GM18511 (cell line): ENCODE data around the gene MMP17.

Experiments
- ATAC-seq: cut with Tn5 transposase; IDR thresholded peaks from one replicate; pipeline ENCODE4 v1.9.1; 2021; ENCODE audit warnings: mild to moderate bottlenecking, moderate library complexity; ENCODE audit not compliant: unreplicated experiment

MMP17 gene

DNA sequence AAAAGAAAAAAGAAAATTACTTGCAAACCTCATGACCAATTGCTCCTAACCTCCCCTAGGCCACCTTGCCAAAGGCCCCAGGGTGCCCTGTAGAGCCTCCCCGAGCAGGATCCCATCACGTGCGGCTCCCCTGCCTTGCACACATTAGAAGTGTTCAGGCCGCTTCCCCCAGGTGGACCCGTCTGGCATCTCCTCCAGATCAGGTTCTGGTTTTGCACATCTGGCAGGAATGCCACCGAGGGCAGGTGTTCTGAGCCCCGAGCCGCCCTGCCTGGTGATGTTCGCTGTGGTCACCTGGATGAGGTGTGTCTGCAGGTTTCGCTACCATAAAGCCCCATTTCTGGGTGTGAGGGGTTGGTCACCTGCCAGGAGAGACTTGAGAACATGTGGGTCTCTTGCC lies 19.3 kb downstream of the MMP17 start:
- no peak for ATAC-seq

DNA sequence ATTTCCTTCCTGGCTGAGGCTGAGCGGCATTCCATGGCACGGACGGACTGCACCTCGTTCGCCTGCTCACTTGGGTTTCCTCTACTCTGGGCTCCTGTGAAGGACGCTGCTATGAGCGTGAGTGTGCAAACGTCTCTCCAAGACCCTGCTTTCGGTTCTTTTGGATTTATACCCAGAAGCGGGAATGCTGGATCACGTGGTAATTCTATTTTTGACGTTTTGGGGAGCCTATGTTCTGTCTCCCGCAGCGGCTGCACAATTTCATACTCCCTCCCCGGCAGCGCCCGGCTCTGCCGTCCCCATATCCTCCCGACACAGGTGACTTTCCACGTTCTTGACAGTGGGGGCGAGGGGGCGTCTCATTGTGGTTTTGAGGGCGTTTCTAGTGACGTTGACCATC lies 20.6 kb downstream of the MMP17 start:
- no peak for ATAC-seq

DNA sequence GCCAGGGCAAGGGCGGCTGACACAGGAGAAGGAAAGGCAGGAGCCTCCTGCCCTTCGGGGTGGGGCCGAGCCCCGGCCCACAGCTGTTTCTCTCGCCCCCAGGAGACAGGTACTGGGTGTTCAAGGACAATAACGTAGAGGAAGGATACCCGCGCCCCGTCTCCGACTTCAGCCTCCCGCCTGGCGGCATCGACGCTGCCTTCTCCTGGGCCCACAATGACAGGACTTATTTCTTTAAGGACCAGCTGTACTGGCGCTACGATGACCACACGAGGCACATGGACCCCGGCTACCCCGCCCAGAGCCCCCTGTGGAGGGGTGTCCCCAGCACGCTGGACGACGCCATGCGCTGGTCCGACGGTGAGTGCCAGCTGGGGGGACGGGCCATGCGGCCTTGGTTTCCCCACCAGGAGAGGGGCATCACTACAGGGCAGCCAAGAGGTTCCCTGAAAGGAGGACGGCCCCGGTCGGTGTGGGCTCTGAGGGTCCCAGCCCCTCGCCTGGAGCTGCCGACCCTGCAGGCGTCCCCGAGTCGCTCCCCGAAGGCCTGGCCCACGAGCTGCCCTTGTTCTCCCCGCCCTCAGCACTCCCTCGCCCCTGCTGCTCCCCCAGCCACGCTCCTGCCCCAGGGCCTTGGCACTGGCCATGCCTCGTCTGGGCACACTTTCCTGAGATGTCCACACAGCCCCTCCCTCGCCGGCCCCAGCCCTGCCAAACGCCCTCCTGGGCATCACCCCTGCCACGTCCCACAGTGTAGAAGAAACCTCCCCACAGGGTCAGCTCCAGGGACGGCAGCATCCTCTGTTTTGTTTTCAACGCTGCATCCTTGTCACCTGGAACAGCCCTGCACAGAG lies 21.7 kb downstream of the MMP17 start:
- no peak for ATAC-seq

- no peak for ATAC-seq
Observed at GRCh38 chr12:131850856-131851559, 22.8 kb downstream of the MMP17 start.

- ATAC-seq: no peak
Observed at GRCh38 chr12:131851741-131852550, 23.8 kb downstream of the MMP17 start.

- ATAC-seq: no peak
Observed at GRCh38 chr12:131852551-131853299, 24.5 kb downstream of the MMP17 start.

- ATAC-seq: no peak
Observed at GRCh38 chr12:131853832-131854797, 25.9 kb downstream of the MMP17 start.

- no peak for ATAC-seq
Observed at GRCh38 chr12:131854861-131855476, 26.8 kb downstream of the MMP17 start.

GRCh38 chr12:131855521-131856142 lies 27.4 kb downstream of the MMP17 start:
- ATAC-seq: no peak

GRCh38 chr12:131856366-131857097 lies 28.3 kb downstream of the MMP17 start:
- ATAC-seq: no peak

DNA sequence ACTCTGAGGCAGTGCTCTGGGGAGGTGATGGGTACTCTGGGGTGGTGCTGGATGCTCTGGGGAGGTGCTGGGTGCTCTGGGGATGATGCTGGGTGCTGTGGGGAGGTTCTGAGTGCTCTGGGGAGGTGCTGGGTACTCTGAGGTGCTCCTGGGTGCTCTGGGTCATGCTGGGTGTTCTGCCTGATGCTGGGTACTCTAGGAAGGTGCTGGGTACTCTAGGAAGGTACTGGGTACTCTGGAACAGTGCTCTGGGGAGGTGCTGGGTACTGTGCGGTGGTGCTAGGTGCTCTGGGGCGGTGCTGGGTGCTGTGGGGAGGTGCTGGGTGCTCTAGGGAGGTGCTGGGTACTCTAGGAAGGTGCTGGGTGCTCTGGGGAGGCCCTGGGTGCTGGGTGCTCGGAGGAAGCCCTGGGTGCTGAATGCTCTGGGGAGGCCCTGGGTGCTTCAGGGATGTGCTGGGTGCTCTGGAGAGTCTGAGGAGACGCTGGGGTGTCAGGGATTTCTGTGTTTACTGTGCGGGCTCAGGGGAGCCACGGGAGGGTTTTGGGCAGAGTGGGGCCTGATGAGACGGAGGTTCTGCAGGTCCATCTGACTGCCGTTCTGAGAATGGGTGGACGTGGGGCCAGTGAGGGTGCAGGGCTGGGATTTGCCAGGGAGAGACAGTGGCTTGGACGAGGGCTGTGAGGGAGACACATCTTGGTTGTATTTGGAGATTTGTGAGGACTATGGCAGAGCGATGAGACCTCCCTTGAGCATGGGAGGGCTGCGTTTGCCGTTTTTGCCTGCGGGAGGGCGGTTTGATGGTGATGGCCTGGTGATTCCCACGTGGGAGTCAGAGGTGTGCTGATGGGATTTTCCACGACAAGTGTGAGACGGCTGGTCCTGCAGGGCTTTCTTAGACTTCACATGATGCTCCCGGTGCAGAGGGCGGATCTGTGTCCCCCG lies 30.0 kb downstream of the MMP17 start:
- ATAC-seq: no peak

DNA sequence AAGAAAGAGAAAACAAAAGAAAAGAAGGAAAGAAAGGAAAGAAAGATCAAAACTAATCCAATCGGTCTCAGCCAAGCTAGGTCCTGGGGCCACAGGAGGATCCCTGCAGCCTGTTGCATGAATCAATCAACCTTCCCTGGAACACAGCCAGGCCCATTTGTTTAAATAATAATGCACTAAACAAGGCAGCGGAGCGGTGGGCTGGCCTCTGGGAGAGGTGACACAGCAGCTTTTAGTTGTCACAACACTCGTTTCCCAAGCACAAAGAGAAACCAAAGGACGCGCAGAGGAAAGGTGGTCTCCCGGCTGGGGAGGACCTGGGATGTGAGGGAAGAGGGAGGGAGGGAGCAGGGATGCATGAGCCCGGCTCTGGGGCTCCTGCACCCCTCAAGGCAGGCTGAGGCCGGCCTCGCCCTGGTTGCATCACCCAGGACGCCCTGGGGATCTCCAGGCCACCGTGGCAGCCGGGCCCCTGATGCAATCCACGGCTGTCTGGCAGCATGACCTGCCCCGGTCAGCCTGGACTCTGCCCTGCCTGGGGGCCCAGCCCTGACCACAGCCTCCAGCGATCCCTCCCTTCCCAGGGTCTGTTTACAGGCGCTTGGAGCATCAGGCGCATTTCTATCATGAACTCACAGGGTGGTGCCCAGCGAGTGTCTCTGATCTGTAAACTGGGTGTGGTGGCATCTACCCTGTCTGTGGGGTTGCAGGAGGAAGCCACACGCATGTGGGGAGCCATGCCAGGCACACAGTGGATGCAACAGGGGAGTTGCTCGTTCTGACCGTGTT lies 32.5 kb downstream of the MMP17 start:
- ATAC-seq: no peak

GRCh38 chr12:131861261-131862083 lies 33.3 kb downstream of the MMP17 start:
- no peak for ATAC-seq

DNA sequence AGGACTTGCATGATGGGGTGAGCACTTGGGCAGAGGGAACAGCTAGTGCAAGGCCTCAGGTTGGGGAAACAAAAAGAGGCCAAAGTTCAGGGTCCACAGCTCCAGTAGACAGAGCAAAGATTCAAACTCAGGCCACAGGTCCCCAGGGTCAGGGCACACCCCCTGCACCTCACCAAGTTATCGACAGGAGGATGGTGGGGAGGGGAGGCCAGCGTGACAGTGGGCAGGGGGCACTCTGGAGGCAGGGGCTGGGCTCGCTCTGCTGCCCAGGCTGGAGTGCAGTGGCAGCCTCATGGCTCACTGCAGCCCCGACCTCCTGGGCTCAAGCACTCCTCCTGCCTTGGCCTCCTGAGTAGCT lies 33.9 kb downstream of the MMP17 start:
- no peak for ATAC-seq

DNA sequence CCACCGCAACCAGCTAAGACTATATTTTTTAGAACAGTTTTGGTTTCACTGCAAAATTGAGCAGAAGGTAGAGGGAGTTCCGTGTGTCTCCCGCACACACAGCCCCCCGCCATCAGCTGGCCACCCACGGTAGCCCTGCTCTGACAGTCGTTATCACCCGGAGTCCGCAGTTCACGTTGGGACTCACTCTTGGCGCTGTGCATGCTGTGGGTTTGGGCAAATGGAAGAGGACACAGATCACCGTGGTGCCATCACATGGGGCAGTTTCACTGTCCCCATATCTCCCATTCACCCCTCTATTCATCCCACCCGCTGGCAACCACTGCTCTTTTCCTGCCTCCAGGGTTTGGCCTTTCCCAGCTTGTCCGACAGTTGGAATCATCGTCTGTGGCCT lies 34.4 kb downstream of the MMP17 start:
- ATAC-seq: no peak
